OCI-M1 (cell line): Measurements from ENCODE around the gene S100Z.

Experiments
- DNase-seq: peaks from one replicate; lab custom pipeline; 2025; lab: John Stamatoyannopoulos, UW

S100Z gene

GRCh38 chr5:76952795-76953536, 103.2 kb downstream of the S100Z start, which contains the start of gene CRHBP:
Gene CRHBP, plus strand, starts transcription at chr5:76953045. Its CDS starts 90 bp downstream, at chr5:76953135.
- DNase-seq = no peak

- DNase-seq = no peak
Observed at GRCh38 chr5:76953551-76954382, 104.0 kb downstream of the S100Z start.

GRCh38 chr5:76954383-76954763, 104.6 kb downstream of the S100Z start:
- DNase-seq = no peak

GRCh38 chr5:76956033-76956432, 106.2 kb downstream of the S100Z start:
- DNase-seq = no peak

GRCh38 chr5:76958991-76959767, 109.4 kb downstream of the S100Z start:
- peak; percentile 68 for DNase-seq

GRCh38 chr5:76960004-76960625, 110.3 kb downstream of the S100Z start:
- DNase-seq = peak; percentile 80

GRCh38 chr5:76964060-76964459, 114.2 kb downstream of the S100Z start:
- no peak for DNase-seq
